ENCODE measurements around the gene CTBP2.

DNA sequence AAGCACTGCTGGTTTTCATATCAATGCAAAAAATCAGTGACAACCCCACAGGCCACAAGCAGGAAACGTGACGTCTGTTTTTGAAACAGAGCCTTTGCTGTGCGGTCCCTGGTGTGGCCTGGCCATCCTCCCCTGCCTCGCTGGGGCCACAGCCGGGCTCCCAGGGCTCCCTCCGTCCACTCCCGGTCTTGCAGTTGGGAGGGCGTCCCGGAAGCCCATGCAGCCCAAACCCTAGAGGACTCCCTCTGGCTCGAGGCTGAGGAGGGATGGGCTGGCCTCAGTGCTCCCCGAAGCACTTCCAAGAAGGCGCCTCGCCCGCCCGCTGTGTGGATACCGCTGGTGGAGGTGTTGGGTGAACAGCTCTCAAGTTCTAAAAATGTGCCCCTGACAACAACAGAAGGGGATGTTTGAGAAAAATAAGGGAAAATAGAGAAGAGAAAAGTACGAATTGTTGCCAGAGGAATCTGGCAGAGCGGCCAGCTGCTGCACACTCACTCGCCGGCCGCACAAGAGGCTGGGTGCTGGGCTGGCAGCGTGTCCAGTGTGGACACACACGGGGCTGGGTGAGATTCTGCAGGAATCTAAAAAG lies 144.9 kb downstream of the CTBP2 start:
- TF ChIP-seq CTCF (conservative IDR thresholded peaks at IDR 0.05; ENCODE audit: low read depth, low read length) (no peak), EZH2 (IDR thresholded peaks at IDR 0.05; ENCODE audit: borderline replicate concordance, low read depth, low read length, poor library complexity, severe bottlenecking) (no peak)
